ENCODE data around the gene AFTPH.
A peak's percentile ranks its signal among the peaks of the same experiment; 100 is the strongest.

The AFTPH gene, protein sequence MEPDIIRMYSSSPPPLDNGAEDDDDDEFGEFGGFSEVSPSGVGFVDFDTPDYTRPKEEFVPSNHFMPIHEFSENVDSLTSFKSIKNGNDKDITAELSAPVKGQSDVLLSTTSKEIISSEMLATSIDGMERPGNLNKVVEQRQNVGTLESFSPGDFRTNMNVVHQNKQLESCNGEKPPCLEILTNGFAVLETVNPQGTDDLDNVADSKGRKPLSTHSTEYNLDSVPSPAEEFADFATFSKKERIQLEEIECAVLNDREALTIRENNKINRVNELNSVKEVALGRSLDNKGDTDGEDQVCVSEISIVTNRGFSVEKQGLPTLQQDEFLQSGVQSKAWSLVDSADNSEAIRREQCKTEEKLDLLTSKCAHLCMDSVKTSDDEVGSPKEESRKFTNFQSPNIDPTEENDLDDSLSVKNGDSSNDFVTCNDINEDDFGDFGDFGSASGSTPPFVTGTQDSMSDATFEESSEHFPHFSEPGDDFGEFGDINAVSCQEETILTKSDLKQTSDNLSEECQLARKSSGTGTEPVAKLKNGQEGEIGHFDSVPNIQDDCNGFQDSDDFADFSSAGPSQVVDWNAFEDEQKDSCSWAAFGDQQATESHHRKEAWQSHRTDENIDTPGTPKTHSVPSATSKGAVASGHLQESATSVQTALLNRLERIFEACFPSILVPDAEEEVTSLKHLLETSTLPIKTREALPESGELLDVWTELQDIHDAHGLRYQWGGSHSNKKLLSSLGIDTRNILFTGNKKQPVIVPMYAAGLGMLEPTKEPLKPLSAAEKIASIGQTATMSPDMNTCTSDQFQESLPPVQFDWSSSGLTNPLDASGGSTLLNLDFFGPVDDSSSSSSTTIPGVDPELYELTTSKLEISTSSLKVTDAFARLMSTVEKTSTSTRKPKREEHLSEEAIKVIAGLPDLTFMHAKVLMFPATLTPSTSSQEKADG

DNA sequence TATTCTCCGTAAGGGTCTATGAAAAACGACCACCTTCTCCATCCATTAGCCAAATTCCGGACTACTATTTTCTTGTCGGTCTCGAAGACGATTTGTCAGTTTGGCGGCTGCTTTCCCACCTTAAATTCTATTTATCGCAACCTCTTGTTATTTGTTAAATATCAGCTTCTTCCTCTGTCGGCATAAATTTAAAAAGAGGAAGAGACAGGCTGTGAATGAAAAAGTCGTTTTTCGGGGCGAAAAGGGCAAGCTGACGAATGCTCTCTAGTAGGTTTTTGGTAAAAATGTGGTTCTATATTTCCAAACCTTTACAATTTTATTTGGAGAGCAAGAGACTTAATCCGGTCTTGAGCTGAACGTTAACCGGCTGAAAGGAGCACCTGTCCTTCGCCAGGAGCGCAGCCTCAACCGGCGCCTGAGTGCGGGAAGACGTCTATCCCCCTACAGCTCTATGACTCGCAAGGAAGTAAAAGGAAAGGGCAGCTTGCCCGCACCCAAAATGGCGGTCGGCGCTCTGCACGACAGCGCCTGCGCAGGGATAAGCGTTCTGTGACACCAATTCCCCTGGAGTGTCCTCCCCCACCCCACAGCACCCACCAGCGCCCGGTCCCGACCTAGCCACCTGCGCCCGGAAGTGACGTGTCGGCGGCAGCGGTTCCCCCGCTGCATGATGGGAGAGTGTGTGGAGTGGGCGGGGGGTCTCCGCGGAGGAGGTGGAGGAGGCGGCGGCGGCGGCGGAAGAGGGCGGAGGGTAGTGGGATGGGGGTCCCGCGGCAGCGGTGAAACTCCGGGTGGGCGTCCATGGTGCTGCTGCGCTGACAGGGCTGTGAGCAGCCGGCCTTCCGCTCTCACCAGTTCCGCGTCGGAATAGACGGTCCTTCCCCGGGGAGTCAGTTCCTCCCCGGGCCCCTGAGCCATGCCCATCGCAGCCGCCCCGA lies at the start of gene AFTPH:
AFTPH (plus strand) TSS at position 663 of the 938 bp plus-strand sequence. CDS start 27,147 bp downstream, outside the sequence.
- DNase-seq = peak; percentile 97

DNA sequence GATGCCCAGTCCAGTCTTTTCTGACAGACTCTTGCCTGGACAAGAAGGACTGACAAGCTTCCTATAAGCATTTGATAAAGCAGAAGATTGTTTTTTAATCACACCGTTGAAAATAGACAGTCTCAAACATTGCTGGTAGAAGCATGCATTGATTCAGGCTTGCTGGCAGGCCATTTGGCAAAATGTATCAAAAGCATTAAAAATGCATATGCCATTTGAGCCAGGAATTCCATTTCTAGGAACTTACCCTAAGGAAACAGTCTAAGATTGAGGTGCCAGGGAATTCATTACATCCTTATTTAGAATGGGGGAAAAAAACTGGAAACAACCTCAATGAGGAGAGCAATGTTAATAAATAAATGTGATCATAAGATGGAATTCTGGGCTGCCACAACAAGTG lies 49.5 kb upstream of the AFTPH start:
- no peak for DNase-seq

DNA sequence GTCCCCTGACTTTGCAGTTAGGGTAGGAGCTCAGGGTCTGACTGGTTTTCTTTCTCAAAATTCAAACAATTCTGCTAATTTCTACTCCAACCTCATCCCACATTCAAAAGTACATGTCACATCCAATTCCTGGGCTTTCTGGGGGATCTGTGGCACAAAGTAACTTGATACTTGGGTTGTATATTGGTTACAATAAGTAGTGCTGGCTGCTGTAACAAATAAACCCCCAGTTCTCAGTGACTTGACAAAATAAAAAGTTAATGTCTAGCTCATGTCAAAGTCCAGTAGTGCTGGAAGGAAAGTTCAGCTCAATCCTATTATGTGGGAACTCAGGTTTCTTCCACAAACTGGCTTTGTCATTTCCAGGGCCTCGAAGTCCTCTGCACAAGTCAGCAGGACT lies 47.1 kb upstream of the AFTPH start:
- no peak for DNase-seq

DNA sequence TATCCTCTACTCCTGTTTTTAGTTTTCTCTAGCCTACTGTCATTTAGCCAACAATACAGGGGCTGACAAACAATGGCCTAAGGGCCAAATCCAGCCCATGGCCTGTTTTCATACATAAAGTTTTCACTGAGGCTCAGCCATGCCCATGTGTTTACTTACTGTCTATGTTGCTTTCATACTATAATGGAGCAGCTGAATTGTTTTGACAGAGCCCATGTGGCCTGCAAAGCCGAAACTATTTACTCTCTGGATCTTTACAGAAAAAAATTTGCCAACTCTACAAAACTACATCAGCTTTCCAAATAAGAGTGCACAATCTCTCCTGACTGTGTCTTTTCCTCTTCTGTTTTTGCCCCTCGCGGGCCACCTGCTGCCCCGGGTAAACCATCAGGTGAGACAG lies 46.1 kb upstream of the AFTPH start:
- no peak for DNase-seq

DNA sequence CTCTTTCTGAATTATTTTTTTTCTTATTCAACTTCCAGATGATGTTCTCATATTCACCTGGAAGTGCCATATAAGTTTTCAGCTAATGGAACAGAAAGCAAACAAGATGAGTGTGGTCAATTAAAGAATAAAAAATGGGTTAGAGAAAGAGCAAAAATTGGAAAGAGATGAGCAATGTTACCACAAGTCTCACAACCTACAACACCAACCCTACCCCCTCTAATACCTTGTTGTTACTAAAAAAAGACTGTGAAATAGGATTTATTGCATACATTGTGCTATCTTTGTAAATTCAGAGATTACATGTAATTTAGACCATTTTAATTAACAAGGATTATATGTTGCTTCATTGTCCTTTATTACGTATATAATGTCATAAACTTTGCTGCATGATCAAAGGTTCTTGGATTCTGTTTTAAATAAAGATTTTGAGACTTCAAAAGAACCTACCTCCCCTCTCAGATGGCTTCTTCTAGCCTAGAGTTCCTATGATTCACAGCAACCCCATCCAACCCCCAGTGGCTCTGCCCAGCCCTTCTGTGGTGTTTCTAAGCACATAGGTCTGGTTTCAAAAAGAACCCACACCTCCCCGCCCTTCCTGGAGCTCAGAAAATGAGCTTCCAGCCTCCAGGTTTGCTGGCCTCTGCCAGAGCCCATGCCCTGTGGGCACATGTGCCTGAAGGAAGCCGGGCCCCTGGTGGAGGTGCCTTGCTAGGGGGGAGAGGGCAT lies 45.5 kb upstream of the AFTPH start:
- DNase-seq = no peak

DNA sequence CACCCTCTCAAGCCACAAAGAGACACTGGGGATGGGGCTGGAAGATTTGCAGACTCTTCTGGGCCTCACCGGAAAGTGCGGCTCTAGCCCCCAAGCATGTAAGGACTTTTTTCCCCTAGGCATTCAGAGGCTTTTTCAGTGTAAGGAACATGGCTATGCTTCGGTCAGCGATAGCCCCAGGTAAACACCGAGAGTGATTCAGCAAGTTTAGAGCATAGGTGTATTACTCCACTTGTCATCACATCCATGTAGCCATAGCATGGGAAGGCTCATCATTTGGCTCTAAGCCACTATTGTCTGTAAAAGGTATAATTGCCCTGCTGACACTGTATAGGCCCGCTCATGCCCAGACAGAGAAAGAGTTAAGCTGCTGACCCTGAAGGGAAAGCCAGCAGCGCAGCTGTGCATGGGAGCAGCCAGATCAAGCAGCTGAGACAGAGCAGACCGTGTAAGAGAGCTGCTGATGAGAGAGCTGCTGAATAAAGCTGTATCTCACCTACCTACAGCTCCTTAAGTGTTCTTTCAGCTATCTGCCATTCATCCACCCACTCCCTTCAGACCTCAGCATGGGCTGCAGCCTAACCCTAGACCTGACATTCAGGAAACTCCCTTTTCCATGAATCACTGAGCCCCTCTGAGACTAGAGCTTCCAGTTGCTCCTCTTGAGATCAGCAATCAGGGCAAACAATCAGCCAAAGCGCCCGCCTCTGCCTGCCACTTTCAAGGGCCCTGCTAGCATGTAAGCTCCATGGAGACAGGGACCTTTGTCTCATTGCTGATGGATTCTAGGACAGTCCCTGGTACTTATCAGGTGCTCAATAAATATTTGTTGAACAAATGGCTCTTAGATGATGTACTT lies 44.6 kb upstream of the AFTPH start:
- no peak for DNase-seq

DNA sequence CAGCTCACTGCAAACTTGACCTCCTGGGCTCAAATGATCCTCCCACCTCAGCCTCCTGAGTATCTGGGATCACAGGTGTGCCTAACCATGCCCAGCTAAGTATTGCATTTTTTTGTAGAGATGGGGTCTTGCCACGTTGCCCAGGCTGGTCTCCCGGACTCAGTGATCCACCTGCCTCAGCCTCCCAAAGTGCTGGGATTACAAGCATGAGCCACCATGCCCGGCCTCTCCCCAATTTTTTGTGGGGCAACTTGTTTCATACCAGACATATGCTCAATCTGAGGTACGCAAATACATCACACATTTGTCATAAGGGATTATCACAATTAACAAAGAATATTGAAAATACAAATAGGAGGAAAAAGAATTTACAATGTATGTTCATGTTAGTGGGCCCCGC lies 42.5 kb upstream of the AFTPH start:
- DNase-seq = no peak

DNA sequence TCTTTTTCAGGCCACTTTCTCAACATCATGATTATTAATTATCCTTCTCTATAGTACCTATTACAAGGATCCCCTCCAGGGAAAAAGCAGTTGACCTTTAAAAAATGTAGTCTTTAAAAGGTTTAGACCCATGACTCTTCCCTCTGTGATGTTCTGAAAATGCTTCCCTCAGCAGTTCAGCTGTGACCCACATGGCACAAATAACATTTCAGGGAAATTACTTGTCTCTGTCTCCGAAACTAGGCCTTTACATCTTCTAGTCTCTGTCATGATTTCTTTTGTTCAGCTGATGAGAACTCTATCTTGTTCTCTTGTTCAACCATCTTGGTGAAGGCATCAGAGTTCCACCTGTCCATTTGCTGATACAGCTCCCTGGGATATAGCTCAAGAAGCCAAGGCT lies 41.9 kb upstream of the AFTPH start:
- no peak for DNase-seq

DNA sequence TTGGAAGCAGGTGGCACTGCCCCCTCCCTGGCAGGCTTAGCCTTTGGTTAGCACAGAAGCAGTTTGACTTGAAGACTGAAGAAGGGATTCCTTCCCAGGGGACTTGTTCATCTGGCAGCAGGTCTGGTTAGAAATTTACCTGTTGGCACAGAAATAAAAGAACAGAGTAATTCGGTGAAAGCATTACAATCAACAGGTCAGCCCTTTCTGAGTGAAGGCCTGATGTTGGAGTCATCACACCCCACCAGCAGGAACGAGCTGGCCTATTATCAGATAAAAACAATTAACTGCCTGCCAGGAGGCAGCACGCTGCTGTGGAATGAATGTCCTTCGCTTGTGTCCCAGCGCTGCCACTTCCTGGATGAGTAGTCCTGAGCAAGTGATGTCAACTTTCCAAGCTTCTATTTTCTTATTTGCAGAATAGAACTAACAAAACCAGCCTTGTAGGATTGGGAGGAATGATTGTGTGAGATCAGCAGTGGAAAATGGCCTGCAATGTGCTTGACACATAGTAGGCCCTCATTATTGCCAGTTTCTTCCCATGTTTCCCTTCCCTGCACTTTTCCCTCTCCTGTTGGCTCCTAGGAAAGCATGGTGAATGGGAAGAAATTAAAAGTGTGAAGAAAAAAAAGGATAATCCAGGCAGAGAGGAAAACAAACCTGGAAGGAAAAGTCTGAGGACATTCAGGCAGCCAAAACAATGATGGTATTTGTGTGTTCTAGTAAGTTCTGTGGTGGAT lies 41.2 kb upstream of the AFTPH start:
- DNase-seq = no peak

DNA sequence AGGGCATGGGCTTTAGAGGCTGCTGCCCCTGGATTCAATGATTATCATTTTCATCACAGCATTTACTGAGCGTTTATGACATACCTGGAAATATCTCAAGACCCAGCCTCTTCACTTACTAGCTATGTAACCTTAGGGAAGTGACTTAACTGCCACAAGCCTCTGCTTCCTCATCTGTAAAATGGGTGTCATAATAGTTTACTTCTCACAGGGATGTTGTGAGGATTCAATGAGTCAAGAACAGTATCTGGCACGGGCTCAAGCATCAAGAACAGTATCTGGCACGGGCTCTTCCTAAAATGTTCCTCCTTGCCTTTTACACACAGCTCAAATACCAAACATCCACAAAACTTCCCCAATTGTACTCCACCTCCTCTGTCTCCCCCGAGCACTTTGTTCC lies 38.8 kb upstream of the AFTPH start:
- DNase-seq = no peak

DNA sequence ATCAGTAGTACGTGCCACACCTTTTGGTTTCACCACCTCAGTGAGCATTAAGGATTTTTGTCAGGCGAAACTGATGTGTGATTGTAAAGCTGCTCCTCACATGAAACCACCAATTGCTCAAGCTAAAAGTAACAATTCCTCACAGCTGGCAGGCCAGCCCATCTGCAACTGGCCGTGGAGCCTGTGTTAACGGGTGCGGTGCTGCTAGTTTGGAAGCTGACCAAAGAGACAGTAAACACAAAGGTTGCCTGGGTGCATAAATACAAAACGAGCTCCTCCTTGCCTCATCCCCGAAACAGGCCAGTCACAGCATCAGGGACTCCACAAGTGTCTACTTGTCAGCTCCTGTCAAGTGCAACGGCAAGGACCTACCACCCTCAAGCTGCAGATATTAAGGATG lies 38.2 kb upstream of the AFTPH start:
- DNase-seq = no peak

DNA sequence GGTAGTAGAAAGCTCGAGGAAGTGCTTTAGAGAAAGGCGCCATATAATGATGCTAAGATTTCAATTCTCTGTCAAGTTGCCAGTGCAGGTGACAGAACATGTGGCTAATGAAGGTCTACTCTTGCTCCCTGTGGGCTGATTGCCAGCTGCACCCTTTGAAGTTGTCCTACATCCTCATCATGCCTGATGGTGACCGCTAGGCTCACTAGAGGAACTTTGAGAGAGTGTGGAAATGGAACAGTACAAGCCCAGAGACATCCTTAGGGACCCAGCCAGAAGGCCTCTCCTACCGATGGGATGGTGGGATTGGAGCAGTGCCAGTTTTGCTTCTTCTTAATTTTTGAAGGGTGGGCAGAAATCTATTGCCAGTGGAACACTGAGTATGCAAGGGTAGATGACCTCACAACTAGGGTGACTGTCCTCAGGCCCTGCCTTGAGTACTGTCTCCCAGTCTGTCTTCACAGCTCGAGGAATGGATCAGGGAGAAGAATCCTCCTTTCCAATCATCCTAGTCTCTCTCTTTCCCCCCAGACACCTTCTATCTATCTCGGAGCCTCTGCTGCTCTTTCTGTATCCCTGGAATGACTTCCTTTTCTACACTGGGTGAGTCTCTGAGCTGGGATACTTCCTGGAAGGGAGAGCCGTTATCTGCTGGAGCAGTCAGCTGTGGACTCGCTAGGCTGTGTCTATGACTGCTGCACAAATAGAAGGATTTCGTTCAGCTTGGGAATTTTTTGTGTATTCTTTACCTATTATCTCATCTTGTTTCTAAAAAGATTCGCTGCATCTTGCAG lies 36.7 kb upstream of the AFTPH start:
- no peak for DNase-seq

DNA sequence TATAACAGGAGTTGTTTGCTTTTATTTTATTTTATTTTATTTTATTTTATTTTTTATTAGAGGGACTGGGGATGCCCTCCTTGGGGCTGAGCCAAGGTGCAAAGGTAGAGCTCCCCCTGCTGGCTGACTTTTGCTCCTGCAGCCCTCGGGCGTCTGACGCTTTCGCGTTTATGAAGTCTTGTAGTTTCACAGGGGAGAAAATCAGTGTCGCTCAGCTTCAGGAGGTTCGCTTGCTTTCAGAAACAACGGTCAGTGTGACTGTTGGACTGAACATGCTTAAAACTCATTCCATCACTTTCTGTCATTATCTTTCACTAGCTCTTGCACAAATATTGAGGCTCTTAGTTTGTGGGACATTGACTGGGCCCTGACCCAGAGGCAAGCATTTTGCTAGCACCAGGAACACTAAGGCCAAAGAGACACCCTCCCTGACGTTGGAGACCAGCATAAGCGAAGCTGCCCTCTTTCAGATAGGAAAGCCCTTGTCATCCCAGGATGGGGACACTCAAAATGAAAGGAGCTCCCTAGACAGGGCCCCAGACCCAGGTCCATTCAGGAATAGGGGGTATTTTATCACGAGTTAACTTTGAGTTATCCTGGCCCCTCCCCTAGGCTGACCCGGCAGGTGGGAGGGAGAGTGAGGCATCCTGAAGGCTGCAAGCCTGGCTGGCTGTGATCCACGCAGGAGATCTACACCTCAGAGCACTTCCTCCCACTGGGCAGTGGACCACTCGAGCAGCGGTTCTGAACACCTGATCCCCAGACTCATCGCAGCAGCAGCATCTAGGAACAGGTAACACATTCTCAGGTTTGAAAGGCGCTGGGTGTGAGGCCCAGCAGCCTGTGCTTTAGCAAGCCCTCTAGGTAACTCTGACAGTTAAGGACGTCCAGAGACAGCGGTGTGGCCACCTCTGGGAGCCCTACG lies 35.8 kb upstream of the AFTPH start:
- peak; percentile 86 for DNase-seq

DNA sequence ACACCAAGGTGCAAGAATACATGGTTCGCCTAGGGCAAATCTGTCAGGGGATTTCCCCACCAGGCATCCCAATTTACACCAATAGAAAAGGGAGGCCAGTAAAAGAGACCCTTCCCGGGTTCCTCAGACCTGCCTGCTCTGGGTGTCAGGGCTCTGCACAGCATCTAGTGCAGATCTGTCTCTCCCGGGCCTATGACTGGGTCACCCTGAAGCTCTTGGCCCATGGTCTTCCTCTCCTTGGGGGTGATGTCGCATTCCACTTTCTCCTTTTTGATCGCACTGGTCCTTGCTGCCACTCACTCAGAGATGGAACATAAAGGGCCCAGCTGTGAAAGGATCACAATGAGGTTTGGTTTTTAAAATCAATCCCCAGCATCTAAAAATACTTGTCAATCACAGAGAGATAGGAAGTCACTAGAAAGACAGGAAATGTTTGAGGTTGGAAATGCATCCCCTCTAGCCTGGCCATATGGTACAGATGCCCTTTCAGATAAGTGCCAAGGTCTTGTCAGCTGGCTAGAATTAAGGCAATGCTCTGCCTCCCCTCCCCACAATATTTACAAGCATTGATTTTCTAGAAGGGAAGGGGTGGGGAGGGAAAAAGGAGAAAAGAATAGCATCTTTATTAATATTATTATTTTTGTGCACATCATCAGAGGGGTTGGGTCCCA lies 34.9 kb upstream of the AFTPH start:
- no peak for DNase-seq

DNA sequence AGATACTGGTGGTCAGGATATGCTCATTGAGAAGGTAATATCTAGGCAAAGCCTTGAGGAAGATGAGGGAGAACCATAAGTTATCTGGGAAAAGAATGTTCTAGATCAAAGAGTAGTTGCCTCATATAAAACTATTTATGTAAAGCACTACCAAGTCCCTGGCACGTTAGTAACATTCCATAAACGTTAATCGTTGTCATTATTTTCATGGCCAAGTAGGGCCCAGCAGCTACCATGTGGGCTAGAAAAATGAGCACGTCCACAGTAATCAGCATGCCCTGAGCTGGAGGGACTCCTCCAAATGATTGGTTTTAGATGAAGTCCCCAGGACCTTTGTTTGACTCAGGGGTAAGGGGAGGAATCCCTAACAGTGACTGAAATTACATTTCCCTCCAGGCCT lies 32.7 kb upstream of the AFTPH start:
- no peak for DNase-seq

DNA sequence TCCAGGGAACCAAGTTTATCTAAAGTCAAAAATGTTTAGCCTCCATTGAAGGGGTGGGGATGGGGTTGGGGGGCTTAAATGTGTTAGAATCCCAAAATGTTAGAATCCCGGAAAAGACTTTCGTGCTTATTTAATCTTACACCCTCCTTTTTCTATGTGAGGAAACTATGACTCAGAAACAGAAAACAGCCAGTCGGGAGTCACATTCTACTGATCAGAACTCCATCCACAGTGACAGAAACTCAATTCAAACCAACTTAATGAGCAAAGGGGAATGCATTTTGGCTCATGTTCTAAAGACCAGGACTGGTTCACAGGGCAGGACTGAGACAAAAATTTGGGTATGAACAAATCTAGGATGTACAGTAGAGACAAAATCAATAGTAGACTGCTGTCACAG lies 31.9 kb upstream of the AFTPH start:
- DNase-seq = no peak

DNA sequence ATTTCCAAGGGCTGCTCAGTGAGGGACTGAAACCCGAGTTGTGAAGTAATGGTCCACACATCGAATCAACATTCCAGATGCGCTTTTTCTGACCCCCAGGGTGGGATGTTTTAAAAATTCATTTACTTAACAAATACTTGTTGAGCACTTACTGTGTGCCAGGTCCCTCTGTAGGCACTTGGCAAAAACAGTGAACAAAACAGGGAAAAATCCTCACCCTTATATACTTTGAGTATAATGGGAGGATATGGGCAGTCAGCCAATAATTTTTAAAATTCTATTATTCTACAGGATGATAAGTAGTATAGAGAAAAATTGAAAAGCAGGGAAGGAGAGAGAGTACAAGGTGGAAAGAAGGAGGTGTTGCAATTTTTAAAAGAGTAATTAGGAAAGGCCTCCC lies 31.3 kb upstream of the AFTPH start:
- no peak for DNase-seq

DNA sequence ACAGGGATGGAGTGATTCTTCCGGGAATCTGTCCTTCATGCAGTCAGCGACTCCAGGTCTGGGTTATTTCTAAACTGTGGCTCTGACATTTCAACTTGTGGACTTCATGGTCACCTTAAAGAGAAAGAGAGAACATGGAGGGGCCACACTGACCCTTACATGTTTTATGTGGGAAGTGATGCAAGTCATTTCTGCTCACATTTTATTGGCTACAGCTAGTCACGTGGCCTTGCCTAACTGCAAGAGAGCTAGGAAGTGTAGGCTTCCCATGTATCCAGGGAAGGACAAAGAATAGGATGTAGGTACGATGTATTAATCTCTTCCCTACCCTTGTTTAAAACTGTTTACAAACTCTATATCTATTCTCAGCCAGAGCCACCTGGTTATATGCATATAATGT lies 30.3 kb upstream of the AFTPH start:
- no peak for DNase-seq

Measured in activated CD4-positive, CD25-positive, alpha-beta regulatory T cell treated with anti-CD3 and anti-CD28 coated beads, Interleukin-2, amount 50 U/mL, for 72 hours (primary cell).